Calu3 (cell line): ENCODE results near the gene DDX39A. TPM values are rescaled to one million over a fixed set of nuclear protein-coding genes. Genes with fewer than 3 reads are reported as not detected.

Source experiments
- BruUV-seq: library from RNA; stranded (reverse); fragments of 400-500 nt; replicated peaks from 2 replicates; lab custom pipeline; 2021; lab: Mats Ljungman, UMichigan
- CTCF ChIA-PET: fragments of 300-600 bp; sonication (Branson Sonifier 250); formaldehyde crosslinking; loops from one replicate; lab custom pipeline; 2022; ENCODE audit warnings: antibody characterized with exemption; lab: Charles Lee
- DNase-seq: peaks from one replicate; pipeline ENCODE4 v3.0.0; 2022
- H3K27ac Mint-ChIP-seq: one replicate; pipeline ENCODE4 v1.8.0; 2022; ENCODE audit warnings: mixed read lengths; ENCODE audit not compliant: unreplicated experiment
- H3K27me3 Mint-ChIP-seq: one replicate; pipeline ENCODE4 v1.8.0; 2022; ENCODE audit warnings: mixed read lengths; ENCODE audit not compliant: unreplicated experiment
- H3K36me3 Mint-ChIP-seq: one replicate; pipeline ENCODE4 v1.8.0; 2022; ENCODE audit warnings: mild to moderate bottlenecking, moderate library complexity, mixed read lengths; ENCODE audit not compliant: insufficient read depth, unreplicated experiment
- H3K4me1 Mint-ChIP-seq: one replicate; pipeline ENCODE4 v1.8.0; 2022; ENCODE audit warnings: mild to moderate bottlenecking, low read depth, mixed read lengths; ENCODE audit not compliant: unreplicated experiment
- H3K4me3 Mint-ChIP-seq: one replicate; pipeline ENCODE4 v1.8.0; 2022; ENCODE audit warnings: mild to moderate bottlenecking, low read depth, moderate library complexity, mixed read lengths; ENCODE audit not compliant: unreplicated experiment
- H3K9me3 Mint-ChIP-seq: one replicate; pipeline ENCODE4 v1.8.0; 2022; ENCODE audit warnings: low read depth, mixed read lengths; ENCODE audit not compliant: unreplicated experiment
- intact Hi-C: fragments of 100-400 bp; cut with micrococcal nuclease; formaldehyde crosslinking; loops from one replicate; pipeline ENCODE4 v1.10.0; 2022; ENCODE audit not compliant: unreplicated experiment
- total RNA-seq: library from RNA; stranded (reverse); gene quantifications from 2 replicates; pipeline ENCODE4 v1.2.3, GENCODE V29; 2022
- TF ChIP-seq, protein P1 (sequence below): fragments of 200-600 bp; IDR thresholded peaks from one replicate; pipeline ENCODE4 v1.8.0; 2022; ENCODE audit warnings: antibody characterized with exemption; ENCODE audit not compliant: unreplicated experiment

Gene DDX39A
- total RNA-seq, 1 experiment from 2014 or later: 104 TPM

DNA sequence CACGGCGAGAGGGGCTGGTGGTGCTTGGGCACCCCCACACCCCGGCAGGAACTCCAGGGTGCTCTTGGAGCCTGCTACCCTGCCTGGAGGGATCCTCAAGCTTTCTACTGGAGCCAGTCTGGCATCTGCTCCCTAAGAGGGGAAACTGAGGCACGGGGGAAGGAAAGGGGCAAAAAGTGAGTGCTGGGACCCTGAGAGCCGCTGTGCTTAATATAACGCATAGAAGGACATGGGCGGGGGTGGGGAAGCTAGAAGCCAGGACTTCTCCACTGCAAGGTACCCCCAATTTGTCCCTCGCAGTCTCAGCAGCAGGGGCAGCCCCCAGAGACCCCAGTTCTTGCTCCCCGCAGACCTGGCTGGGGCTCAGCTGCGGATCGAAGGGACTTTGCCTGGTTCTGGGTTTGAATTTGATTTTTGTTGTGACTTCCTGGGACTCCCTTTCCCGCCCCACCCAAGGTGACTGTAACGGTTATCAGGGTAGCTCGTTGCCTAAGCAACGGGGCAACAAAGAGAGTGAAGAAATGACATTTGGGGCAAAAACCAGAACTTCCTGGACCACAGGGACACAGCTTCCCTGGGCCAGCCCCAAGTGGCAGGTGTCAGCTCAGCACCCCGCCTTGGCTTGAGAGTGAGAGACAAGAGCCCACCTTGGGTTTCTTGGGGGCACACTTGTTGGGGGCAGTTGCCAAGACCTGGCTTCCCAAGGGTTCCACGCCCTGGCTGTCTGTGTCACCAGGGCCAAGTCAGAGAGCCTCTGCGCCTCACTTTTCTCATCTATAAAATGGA lies 37.3 kb downstream of the DDX39A start:
- CTCF ChIA-PET: interaction anchor here (0.5 to 2.5 kb wide), 6 partner anchors 20 to 310 kb away, joined by 3 to 11 read pairs (median 5); partner anchors contain the start of gene ASF1B
- intact Hi-C loops: no loop called here
- TF ChIP-seq, protein P1, sequence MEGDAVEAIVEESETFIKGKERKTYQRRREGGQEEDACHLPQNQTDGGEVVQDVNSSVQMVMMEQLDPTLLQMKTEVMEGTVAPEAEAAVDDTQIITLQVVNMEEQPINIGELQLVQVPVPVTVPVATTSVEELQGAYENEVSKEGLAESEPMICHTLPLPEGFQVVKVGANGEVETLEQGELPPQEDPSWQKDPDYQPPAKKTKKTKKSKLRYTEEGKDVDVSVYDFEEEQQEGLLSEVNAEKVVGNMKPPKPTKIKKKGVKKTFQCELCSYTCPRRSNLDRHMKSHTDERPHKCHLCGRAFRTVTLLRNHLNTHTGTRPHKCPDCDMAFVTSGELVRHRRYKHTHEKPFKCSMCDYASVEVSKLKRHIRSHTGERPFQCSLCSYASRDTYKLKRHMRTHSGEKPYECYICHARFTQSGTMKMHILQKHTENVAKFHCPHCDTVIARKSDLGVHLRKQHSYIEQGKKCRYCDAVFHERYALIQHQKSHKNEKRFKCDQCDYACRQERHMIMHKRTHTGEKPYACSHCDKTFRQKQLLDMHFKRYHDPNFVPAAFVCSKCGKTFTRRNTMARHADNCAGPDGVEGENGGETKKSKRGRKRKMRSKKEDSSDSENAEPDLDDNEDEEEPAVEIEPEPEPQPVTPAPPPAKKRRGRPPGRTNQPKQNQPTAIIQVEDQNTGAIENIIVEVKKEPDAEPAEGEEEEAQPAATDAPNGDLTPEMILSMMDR: no peak
- DNase-seq: peak; percentile 71
- H3K27me3 Mint-ChIP-seq: no peaks in the 10 kb centered on the region
- TSS peak; percentile 85 for BruUV-seq
- H3K4me1 Mint-ChIP-seq: peaks cover 28% of the 10 kb centered on the region
- H3K36me3 Mint-ChIP-seq: peaks cover 43% of the 10 kb centered on the region
- no peaks in the 10 kb centered on the region for H3K9me3 Mint-ChIP-seq
- H3K4me3 Mint-ChIP-seq: peak overlapping the region; percentile 81
- peak overlapping the region; percentile 84 for H3K27ac Mint-ChIP-seq

DNA sequence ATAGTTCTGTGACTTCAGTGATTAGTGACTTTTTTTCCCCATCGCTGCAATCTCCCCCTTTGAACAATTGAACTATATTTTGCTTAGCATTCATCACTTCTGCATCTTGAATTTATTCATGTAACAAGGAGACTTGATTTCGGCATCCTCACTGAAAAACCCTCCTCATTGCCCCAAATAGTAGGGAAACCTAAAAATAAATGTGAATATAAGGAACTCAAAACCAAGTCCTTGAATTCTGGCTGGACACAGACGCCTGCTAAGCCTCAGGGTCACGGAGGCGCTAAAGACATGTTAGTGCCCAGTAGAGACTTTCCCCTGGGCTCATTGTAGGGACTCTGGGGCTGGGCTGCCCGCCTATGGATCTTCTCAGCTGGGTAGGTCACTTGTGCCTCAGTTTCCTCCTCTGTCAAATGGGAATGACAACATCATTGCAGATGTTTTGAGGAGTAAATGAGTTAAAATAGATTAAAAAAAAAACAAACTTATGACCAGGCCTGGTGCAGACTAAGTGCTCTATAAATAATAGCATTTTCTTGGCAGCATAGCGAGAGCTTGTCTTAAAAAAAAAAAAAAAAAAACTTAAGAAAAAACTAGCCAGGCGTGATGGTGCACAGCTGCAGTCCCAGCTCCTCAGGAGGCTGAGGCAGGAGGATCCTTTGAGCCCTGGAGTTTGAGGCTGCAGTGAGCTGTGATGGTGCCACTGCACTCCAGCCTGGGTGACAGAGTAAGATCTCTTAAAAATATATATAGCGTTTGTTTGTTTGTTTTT lies 39.7 kb downstream of the DDX39A start:
- CTCF ChIA-PET: interaction anchor here (1.1 kb wide), 1 partner anchor 16 kb away, joined by 6 read pairs; no protein-coding TSS in a partner anchor
- intact Hi-C loops: no loop called here

DNA sequence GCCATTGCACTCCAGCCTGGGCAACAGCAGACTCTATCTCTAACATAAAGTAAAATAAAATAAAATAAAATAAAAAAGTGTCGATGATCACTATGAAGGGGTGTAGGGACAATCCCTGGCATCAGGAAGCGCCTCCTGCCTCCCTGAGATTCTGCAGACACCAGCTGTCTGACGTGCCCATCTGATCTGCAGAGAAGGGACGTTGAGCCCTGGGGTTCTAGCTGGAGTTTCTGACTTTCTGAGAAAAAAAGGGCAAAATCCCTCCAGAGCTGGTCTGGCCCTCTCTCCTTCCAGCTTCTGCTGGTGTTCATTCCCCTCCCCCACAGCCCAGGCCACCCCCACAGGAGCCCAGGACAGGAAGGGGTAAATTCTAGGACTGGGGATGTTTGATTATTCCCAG lies 40.3 kb downstream of the DDX39A start:
- Mint-ChIP-seq H3K36me3 (peaks cover 33% of the 10 kb centered on the region), H3K27ac (no peak overlapping the region), H3K9me3 (no peaks in the 10 kb centered on the region), H3K27me3 (no peaks in the 10 kb centered on the region), H3K4me1 (peaks cover 11% of the 10 kb centered on the region), H3K4me3 (no peak overlapping the region)
- TF ChIP-seq, protein P1: no peak
- no TSS peak for BruUV-seq
- intact Hi-C loops: no loop called here
- CTCF ChIA-PET: no interaction called here
- DNase-seq: no peak

More for the DNA sequence above, 39.7 kb downstream of the DDX39A start:
- Mint-ChIP-seq H3K9me3 (no peaks in the 10 kb centered on the region), H3K4me3 (no peak overlapping the region), H3K27ac (no peak overlapping the region), H3K4me1 (peaks cover 17% of the 10 kb centered on the region), H3K27me3 (no peaks in the 10 kb centered on the region), H3K36me3 (peaks cover 39% of the 10 kb centered on the region)
- BruUV-seq: no TSS peak
- no peak for DNase-seq
- TF ChIP-seq, protein P1: no peak

DNA sequence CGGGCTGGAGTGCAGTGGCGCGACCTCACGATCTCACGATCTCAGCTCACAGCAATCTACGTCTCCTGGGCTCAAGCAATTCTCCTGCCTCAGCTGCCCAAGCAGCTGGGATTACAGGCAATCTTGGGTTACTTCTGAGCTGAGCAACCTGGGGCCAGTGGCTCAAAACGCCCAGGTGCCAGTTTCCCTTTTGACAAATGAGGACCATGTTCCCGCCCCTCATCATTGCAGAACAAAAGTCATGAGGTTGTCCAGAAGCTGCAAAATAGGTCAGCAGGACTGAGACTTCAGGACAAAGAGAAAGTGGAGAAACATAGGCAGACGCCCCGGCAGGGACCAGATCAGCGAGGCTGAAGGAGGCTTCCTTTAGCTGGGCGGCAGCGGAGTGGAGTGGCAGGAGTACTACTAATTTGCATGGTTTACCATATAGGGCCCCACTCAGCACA lies 41.2 kb downstream of the DDX39A start:
- CTCF ChIA-PET: no interaction called here
- H3K27ac Mint-ChIP-seq: peak overlapping the region; percentile 61
- peaks cover 9% of the 10 kb centered on the region for H3K4me1 Mint-ChIP-seq
- peak overlapping the region; percentile 67 for H3K4me3 Mint-ChIP-seq
- no TSS peak for BruUV-seq
- no peaks in the 10 kb centered on the region for H3K9me3 Mint-ChIP-seq
- H3K36me3 Mint-ChIP-seq: peaks cover 29% of the 10 kb centered on the region
- intact Hi-C loops: no loop called here
- TF ChIP-seq, protein P1: no peak
- no peak for DNase-seq
- no peaks in the 10 kb centered on the region for H3K27me3 Mint-ChIP-seq
